SK-N-MC (cell line): ENCODE results near the gene BRICD5.
"Not testable (repeated sequence)": the region's sequence is repeated elsewhere in the genome, so short reads cannot be mapped to it uniquely, and the experiment has no call there.

ENCODE experiments used
- DNase-seq: peaks from one replicate; pipeline ENCODE4 v3.0.0-alpha.2; 2011; ENCODE audit warnings: low read depth, low spot score
- H3K27ac ChIP-seq: fragments of 200-600 bp; sonication (generic); 2 replicates; pipeline ENCODE4 v1.5.1; 2016; ENCODE audit warnings: mixed run types
- H3K36me3 ChIP-seq: fragments of 200-600 bp; sonication (generic); 2 replicates; pipeline ENCODE4 v1.6.1; 2017; ENCODE audit warnings: antibody characterized with exemption, low read length, mixed read lengths; ENCODE audit not compliant: insufficient read depth
- H3K4me3 ChIP-seq: fragments of 200-600 bp; sonication (generic); 2 replicates; pipeline ENCODE4 v1.5.1; 2016
- H3K9ac ChIP-seq: fragments of 200-600 bp; sonication (generic); 2 replicates; pipeline ENCODE4 v1.8.0; 2017; ENCODE audit warnings: mixed run types, mixed read lengths; ENCODE audit not compliant: insufficient read length
- H3K9me3 ChIP-seq: fragments of 200-600 bp; sonication (generic); 2 replicates; pipeline ENCODE4 v1.6.1; 2017; ENCODE audit warnings: low read depth, mild to moderate bottlenecking, antibody characterized with exemption, low read length, moderate library complexity, mixed read lengths
- EZH2 ChIP-seq: fragments of 200-600 bp; sonication (generic); IDR thresholded peaks from one replicate; pipeline ENCODE4 v1.6.1; 2017; ENCODE audit warnings: antibody characterized with exemption
- FOXP2 ChIP-seq: optimal IDR thresholded peaks from 2 replicates; pipeline ENCODE3; 2011; ENCODE audit warnings: mild to moderate bottlenecking, moderate library complexity; ENCODE audit not compliant: insufficient read depth; ENCODE audit errors: extremely low read length, control extremely low read depth
- POLR2AphosphoS5 ChIP-seq: IDR thresholded peaks from 2 replicates; pipeline ENCODE4 v1.6.1; 2012; ENCODE audit warnings: mild to moderate bottlenecking, low read depth, low read length, borderline replicate concordance

BRICD5 gene

DNA sequence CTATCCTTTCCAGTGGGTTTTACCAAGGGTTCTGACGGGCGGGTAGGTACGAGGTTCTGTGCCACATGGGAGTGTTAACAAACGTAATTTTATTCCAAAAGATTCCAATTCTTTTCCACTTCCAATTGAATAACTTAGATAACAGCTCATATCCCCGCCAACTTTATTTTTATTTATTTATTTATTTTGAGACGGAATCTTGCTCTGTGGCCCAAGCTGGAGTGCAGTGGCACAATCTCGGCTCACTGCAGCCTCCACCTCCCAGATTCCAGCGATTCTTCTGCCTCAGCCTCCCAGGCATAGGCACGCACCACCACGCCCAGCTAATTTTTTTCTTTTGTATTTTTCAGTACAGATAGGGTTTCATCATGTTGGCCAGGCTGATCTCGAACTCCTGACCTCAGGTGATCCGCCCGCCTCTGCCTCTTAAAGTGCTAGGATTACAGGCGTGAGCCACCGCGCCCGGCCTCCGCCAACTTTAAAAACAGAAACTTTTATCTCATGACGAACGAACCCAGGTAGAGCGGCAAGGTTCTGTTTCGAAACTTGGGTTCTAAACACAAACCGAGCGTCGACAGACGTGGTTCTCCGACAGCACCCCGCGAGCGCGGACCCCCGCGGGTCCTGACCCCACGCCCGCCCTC is 40.1 kb upstream of the BRICD5 start:
- Histone ChIP-seq H3K9ac (no peak overlapping the region), H3K27ac (peak overlapping the region; percentile 31; the same call in 1 of the 2 replicates), H3K9me3 (no peaks in the 10 kb centered on the region), H3K36me3 (peaks cover 64% of the 10 kb centered on the region), H3K4me3 (no peak overlapping the region)
- no peak for DNase-seq
- TF ChIP-seq EZH2, result no peak
- no peak for TF ChIP-seq FOXP2

GRCh38 chr16:2246301-2246885 is 35.7 kb upstream of the BRICD5 start:
- no peak overlapping the region for H3K9ac ChIP-seq
- no peak overlapping the region for H3K27ac ChIP-seq
- H3K4me3 ChIP-seq, result no peak overlapping the region
- peaks cover 51% of the 10 kb centered on the region for H3K36me3 ChIP-seq
- TF ChIP-seq POLR2AphosphoS5 (no peak), EZH2 (no peak), FOXP2 (no peak)
- DNase-seq, result no peak
- H3K9me3 ChIP-seq, result no peaks in the 10 kb centered on the region

GRCh38 chr16:2244926-2245795 is 34.5 kb upstream of the BRICD5 start:
- DNase-seq, result no peak
- Histone ChIP-seq H3K4me3 (no peak overlapping the region), H3K36me3 (peaks cover 51% of the 10 kb centered on the region), H3K9ac (no peak overlapping the region), H3K9me3 (no peaks in the 10 kb centered on the region), H3K27ac (no peak overlapping the region)
- TF ChIP-seq FOXP2, result no peak
- no peak for TF ChIP-seq POLR2AphosphoS5
- TF ChIP-seq EZH2, result no peak

DNA sequence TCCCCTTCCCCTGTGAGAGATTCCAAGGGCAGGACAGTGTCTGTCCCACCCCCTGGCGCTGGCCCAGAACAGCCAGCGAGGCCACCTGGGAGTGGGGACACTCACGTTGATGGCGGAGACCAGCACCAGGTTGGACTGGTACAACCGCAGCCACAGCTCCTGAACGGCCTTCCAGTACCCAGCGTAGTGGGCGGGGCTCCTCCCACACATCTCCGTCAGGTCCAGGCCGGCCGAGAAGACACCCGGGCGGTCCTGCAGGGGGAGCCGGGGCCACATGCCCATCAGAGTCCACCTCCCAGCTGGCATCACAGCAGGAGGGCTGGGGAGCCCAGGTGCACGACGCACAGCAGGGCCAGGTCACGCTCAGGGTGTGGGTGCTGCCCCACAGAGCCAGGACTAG is 33.6 kb upstream of the BRICD5 start:
- H3K4me3 ChIP-seq, result no peak overlapping the region
- no peak for TF ChIP-seq FOXP2
- TF ChIP-seq POLR2AphosphoS5, result no peak
- TF ChIP-seq EZH2, result no peak
- no peaks in the 10 kb centered on the region for H3K9me3 ChIP-seq
- H3K27ac ChIP-seq, result no peak overlapping the region
- H3K9ac ChIP-seq, result no peak overlapping the region
- DNase-seq, result no peak
- peaks cover 49% of the 10 kb centered on the region for H3K36me3 ChIP-seq

GRCh38 chr16:2243781-2244180 is 33.1 kb upstream of the BRICD5 start:
- Histone ChIP-seq H3K27ac (no peak overlapping the region), H3K4me3 (no peak overlapping the region), H3K9me3 (no peaks in the 10 kb centered on the region), H3K9ac (no peak overlapping the region), H3K36me3 (peaks cover 46% of the 10 kb centered on the region; the same call in 1 of the 2 replicates)
- TF ChIP-seq POLR2AphosphoS5 (no peak), EZH2 (no peak), FOXP2 (no peak)
- DNase-seq, result no peak

DNA sequence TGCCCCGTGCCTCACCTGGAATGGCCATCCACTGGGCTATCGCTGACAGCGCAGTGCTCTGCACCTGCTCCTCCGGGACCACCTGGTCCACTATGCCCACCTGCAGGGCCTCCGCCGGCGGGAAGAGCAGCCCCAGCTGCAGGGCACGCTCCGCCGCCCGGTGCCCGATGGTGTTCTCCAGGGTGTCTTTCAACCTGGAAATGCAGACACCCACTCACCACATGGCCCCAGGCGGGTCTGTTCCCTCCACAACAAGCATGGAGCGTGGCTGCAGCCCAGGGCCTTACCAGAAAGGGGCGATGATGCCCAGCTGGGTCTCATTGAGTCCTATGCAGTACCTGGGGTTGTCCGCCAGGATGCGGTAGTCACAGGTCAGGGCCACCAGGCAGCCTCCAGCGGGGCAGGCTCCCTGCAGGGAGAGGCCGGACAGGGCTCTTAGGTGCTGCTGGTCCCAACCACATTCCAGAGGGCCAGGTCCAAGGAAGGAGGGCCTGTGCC is 32.4 kb upstream of the BRICD5 start:
- Histone ChIP-seq H3K36me3 (peaks cover 42% of the 10 kb centered on the region; the same call in 1 of the 2 replicates), H3K9me3 (no peaks in the 10 kb centered on the region), H3K9ac (no peak overlapping the region), H3K4me3 (no peak overlapping the region), H3K27ac (no peak overlapping the region)
- DNase-seq, result no peak
- TF ChIP-seq EZH2 (no peak), POLR2AphosphoS5 (no peak), FOXP2 (no peak)

DNA sequence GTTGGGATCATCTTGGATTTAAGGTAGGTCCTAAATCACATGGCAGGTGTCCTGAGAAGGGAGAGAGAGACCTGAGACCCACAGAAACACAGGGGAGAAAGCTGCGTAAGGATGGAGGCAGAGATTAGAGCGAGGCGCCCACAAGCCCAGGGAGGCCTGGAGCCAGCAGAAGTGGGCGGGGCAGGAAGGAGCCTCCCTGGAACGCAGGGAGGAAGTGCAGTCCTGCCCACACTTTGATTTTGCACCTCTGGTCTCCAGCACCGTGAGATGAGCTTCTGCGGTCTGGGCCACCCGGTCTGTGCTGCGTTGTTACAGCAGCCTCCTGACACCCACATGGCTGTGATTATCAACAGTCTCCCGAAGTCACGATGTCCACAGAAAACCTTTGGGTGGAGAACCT is 31.9 kb upstream of the BRICD5 start:
- Histone ChIP-seq H3K27ac (no peak overlapping the region), H3K9ac (no peak overlapping the region), H3K9me3 (no peaks in the 10 kb centered on the region), H3K36me3 (peaks cover 42% of the 10 kb centered on the region; the same call in 1 of the 2 replicates), H3K4me3 (no peak overlapping the region)
- DNase-seq, result no peak
- TF ChIP-seq EZH2 (no peak), FOXP2 (no peak), POLR2AphosphoS5 (no peak)

DNA sequence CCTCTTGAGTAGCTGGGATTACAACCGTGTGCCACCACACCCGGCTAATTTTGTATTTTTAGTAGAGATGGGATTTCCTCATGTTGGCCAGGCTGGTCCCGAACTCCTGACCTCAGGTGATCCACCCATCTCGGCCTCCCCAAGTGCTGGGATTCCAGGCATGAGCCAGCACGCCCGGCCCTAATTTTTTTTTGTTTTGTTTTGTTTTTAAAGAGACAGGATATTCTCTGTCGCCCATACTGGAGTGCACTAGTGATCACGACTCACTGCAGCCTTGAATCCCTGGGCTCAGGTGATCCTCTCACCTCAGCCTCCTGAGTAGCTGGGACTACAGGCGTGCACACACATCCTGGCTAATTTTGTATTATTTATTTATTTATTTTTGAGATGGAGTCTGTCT is 29.7 kb upstream of the BRICD5 start:
- H3K9ac ChIP-seq, H3K4me3 ChIP-seq, H3K9me3 ChIP-seq, DNase-seq, H3K27ac ChIP-seq: not testable (repeated sequence)
- peaks cover 26% of the 10 kb centered on the region; the same call in 1 of the 2 replicates for H3K36me3 ChIP-seq
